HFFc6 (cell line): ENCODE data around the gene UBE2K. TPM values are rescaled to one million over a fixed set of nuclear protein-coding genes. Genes with fewer than 3 reads are reported as not detected.
"Not testable (repeated sequence)": the region's sequence is repeated elsewhere in the genome, so short reads cannot be mapped to it uniquely, and the experiment has no call there.

Source experiments
- DNase-seq: peaks from one replicate; pipeline ENCODE4 v3.0.0-alpha.2; 2018
- H3K27ac Mint-ChIP-seq: 2 replicates; pipeline ENCODE4 v1.8.0; 2020; ENCODE audit warnings: mild to moderate bottlenecking, mixed read lengths
- H3K27me3 Mint-ChIP-seq: 2 replicates; pipeline ENCODE4 v1.8.0; 2021; ENCODE audit warnings: mild to moderate bottlenecking, moderate library complexity, mixed read lengths; ENCODE audit not compliant: insufficient read depth
- H3K36me3 Mint-ChIP-seq: 2 replicates; pipeline ENCODE4 v1.8.0; 2021; ENCODE audit warnings: low read depth, mixed read lengths
- H3K4me1 Mint-ChIP-seq: 2 replicates; pipeline ENCODE4 v1.8.0; 2020; ENCODE audit warnings: low read depth, mixed read lengths
- H3K4me3 Mint-ChIP-seq: 2 replicates; pipeline ENCODE4 v1.8.0; 2020; ENCODE audit warnings: mild to moderate bottlenecking, moderate library complexity, mixed read lengths
- H3K9me3 Mint-ChIP-seq: 2 replicates; pipeline ENCODE4 v1.8.0; 2020; ENCODE audit warnings: mild to moderate bottlenecking, mixed read lengths
- CTCF ChIP-seq: fragments of 200-600 bp; sonication (generic); IDR thresholded peaks from 2 replicates; pipeline ENCODE4 v1.5.0; 2021; ENCODE audit warnings: antibody characterized with exemption, mild to moderate bottlenecking
- long read RNA-seq: library from polyadenylated mRNA; unstranded; transcript quantifications from one replicate; pipeline ENCODE4 v2.0.0, GENCODE V29; 2019
- total RNA-seq, 6 experiments: library from RNA; stranded (reverse); fragmentation: NEBNext Ultra II Directional; extraction: Animal tissue kit (Norgen Biotek cat#: 25700); gene quantifications; 2 replicates in 1 of 6; 3 replicates in 5 of 6; pipeline ENCODE4 v1.2.3, GENCODE V29; 2021

The UBE2K gene
- 100 to 1,000 TPM in 2 of 6 experiments, 10 to 100 TPM in 4; 84.8 to 104 (median 90.6) TPM for total RNA-seq
- long read RNA-seq, full-length matches to known transcripts = 28 of 50 reads
- long read RNA-seq, partial matches to known transcripts = 6 of 50 reads
- long read RNA-seq, other reads (novel, unspliced or antisense) = 16 of 50 reads

GRCh38 chr4:39697740-39698423 is at the start of gene UBE2K:
UBE2K (plus strand) TSS chr4:39698136; CDS start chr4:39698328, 192 bp downstream.
- peaks cover 15% of the 10 kb centered on the region; the same call in 1 of the 2 replicates for H3K36me3 Mint-ChIP-seq
- H3K4me1 Mint-ChIP-seq = peaks cover 35% of the 10 kb centered on the region
- no peak; the same call in 1 of the 2 replicates for TF ChIP-seq CTCF
- peak within 1 kb of the TSS; percentile 99 for H3K4me3 Mint-ChIP-seq
- H3K9me3 Mint-ChIP-seq = no peaks in the 10 kb centered on the region
- peak within 1 kb of the TSS; percentile 91 for H3K27ac Mint-ChIP-seq
- H3K27me3 Mint-ChIP-seq = peaks cover 3% of the 10 kb centered on the region; the same call in 1 of the 2 replicates
- peak; percentile 79 for DNase-seq

GRCh38 chr4:39648213-39648612 is 49.7 kb upstream of the UBE2K start:
- Mint-ChIP-seq H3K4me3 (no peak overlapping the region), H3K27me3 (no peaks in the 10 kb centered on the region), H3K27ac (no peak overlapping the region), H3K4me1 (no peaks in the 10 kb centered on the region), H3K9me3 (no peaks in the 10 kb centered on the region), H3K36me3 (no peaks in the 10 kb centered on the region)
- no peak for TF ChIP-seq CTCF
- no peak for DNase-seq

- Mint-ChIP-seq H3K36me3 (no peaks in the 10 kb centered on the region), H3K4me1 (no peaks in the 10 kb centered on the region), H3K27me3 (no peaks in the 10 kb centered on the region), H3K4me3 (no peak overlapping the region), H3K27ac (no peak overlapping the region), H3K9me3 (no peaks in the 10 kb centered on the region)
- no peak for DNase-seq
- TF ChIP-seq CTCF = no peak
These were observed 48.9 kb upstream of the UBE2K start for GRCh38 chr4:39648827-39649558.

GRCh38 chr4:39649639-39650265 is 48.2 kb upstream of the UBE2K start:
- Mint-ChIP-seq H3K9me3 (no peaks in the 10 kb centered on the region), H3K4me3 (no peak overlapping the region), H3K27ac (no peak overlapping the region), H3K27me3 (no peaks in the 10 kb centered on the region), H3K36me3 (no peaks in the 10 kb centered on the region), H3K4me1 (no peaks in the 10 kb centered on the region)
- no peak for TF ChIP-seq CTCF
- DNase-seq = no peak

- H3K27me3 Mint-ChIP-seq, H3K36me3 Mint-ChIP-seq, H3K4me3 Mint-ChIP-seq, H3K9me3 Mint-ChIP-seq, DNase-seq, H3K27ac Mint-ChIP-seq, H3K4me1 Mint-ChIP-seq: not testable (repeated sequence)
These were observed 46.4 kb upstream of the UBE2K start for GRCh38 chr4:39651586-39651985.
